Adrenal gland (tissue), 12 donors: Measurements from ENCODE around the gene LDB3. TPM values are rescaled to one million over a fixed set of nuclear protein-coding genes. Genes with fewer than 3 reads are reported as not detected.
A peak's percentile ranks its signal among the peaks of the same experiment; 100 is the strongest.

ENCODE experiments used
- DNase-seq, 7 donors: peaks; one replicate each; pipeline ENCODE4 v3.0.0-alpha.2; 2019 to 2020
- H3K27ac ChIP-seq, 5 donors: fragments of 200-600 bp; sonication (generic) in 4 of 5; 1 replicate in 3 of 5; 2 replicates in 2 of 5; pipeline versions ENCODE4 v1.5.1 to v1.8.0; 2016 to 2020; ENCODE audit warnings: mild to moderate bottlenecking in 1 of 5
- H3K27me3 ChIP-seq: fragments of 200-600 bp; 2 replicates; pipeline ENCODE4 v1.8.0; 2021
- H3K36me3 ChIP-seq, 2 donors: fragments of 200-600 bp; replicated peaks in 1 of 2; 1 replicate in 1 of 2; 2 replicates in 1 of 2; pipeline versions ENCODE4 v1.5.1 to v1.8.0; 2018 to 2022
- H3K4me1 ChIP-seq, 2 donors: fragments of 200-600 bp; replicated peaks in 1 of 2; 1 replicate in 1 of 2; 2 replicates in 1 of 2; pipeline versions ENCODE4 v1.5.1 to v1.8.0; 2018 to 2021
- H3K4me3 ChIP-seq, 4 donors: fragments of 200-600 bp; sonication (generic) in 3 of 4; one replicate each; pipeline ENCODE4 v1.5.1; 2016 to 2018
- H3K9me3 ChIP-seq, 3 donors: fragments of 200-600 bp; sonication (generic) in 1 of 3; replicated peaks in 1 of 3; 1 replicate in 2 of 3; 2 replicates in 1 of 3; pipeline versions ENCODE4 v1.5.1 to v1.8.0; 2016 to 2021
- POLR2A ChIP-seq, 2 donors: fragments of 450-650 bp; IDR thresholded peaks; one replicate each; pipeline ENCODE4 v1.6.1; 2017; ENCODE audit warnings: antibody characterized with exemption in 2 of 2, mild to moderate bottlenecking in 2 of 2, moderate library complexity in 1 of 2
- WGBS, 4 donors: extraction: QIAGEN DNeasy Blood & Tissue Kit in 2 of 4; methylation state at CpG; one replicate each; pipeline versions ENCODE4 v1.1.5 to v1.1.7; 2013 to 2017; 5-methylcytosine and 5-hydroxymethylcytosine counted together
- intact Hi-C, 2 donors: fragments of 100-400 bp; cut with DNase I; formaldehyde crosslinking; loops; one replicate each; pipeline versions ENCODE4 v1.14.1 to v1.15.0; 2022 to 2023
- polyA plus RNA-seq, 3 donors: library from polyadenylated mRNA; stranded (reverse); fragments of 200-250 nt in 2 of 3; fragments of 350-450 nt in 1 of 3; fragmentation: Illumina TruSeq in 1 of 3; extraction: RNeasy Lipid Tissue Mini Kit (QIAGEN cat#74804) in 1 of 3; gene quantifications; one replicate each; pipeline ENCODE4 v1.2.3, GENCODE V29; 2013 to 2014
- total RNA-seq, 9 donors: library from RNA; depleted of rRNA in 4 of 9; stranded (reverse); fragments of >200 nt in 4 of 9; fragments of 120-200 nt in 1 of 9; fragmentation: NEBNext Ultra II Directional in 1 of 9; extraction: Animal tissue kit (Norgen Biotek cat#: 25700) in 1 of 9; gene quantifications; one replicate each; pipeline versions ENCODE4 v1.1.0 to v1.2.4, GENCODE V29; 2013 to 2023
- TF ChIP-seq, protein P1 (sequence below), 6 experiments: fragments of 450-650 bp in 4 of 6; fragments of 200-600 bp in 2 of 6; sonication (generic) in 1 of 6; IDR thresholded peaks; 1 replicate in 5 of 6; 2 replicates in 1 of 6; pipeline versions ENCODE4 v1.5.1 to v1.8.0; 2016 to 2021; ENCODE audit warnings: antibody characterized with exemption in 6 of 6, mild to moderate bottlenecking in 2 of 6, moderate library complexity in 1 of 6
- donor health status: healthy with polysubstance abuse.
- donor health status: Bipolar disorder and iron deficiency.
- donor health status: DM: yes; HTN: yes; CAD: no.
- donor health status: DM: no; HTN: no; CAD: no.
- donor health status: DM: no; HTN: no; CAD: no.
- donor health status: DM: yes; HTN: yes; CAD: no.

The LDB3 gene
- total and polyA plus RNA-seq, 12 donors = 0.14 to 2.7 (median 0.36) TPM

DNA sequence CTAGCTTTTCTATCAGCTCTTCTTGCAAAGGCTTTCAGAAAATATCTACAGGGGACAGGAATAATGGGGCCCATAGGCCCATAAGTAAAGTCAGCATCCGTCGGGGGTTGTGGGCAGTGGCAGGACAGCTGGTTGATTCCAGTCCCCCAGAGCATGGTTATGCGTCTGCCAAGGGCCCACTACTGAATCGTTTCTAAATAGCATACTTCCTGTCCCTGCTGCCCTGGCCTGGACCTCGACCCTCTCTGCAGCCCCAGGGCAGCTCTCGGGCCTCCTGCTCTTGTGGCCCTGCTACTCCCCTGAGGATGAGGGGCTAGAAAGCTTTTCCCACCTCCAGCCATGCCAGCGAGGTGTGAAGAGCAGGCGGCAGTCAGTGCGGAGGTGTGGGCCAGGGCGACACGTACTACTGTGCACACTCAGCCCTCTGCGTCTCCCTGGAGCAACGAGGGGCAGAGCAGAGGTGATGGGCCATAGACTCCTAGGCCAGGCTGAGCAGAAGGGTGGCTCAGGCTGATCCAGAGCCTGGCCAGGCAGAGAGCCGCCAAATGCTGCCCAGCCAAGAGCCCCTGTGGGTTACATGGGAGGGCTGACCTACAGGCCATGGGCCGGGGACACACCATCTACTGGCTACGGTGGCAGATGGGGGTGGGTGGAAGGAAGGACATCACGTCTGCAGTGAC is 18.7 kb upstream of the LDB3 start:
- H3K27ac ChIP-seq = no peak overlapping the region
- H3K27me3 ChIP-seq = no peaks in the 10 kb centered on the region
- TF ChIP-seq POLR2A (IDR thresholded peaks at IDR 0.05) = no peak
- no peaks in the 10 kb centered on the region for H3K9me3 ChIP-seq
- DNase-seq = peak in 1 of 7 donors; percentile 20
- intact Hi-C loops = no loop called here
- peaks cover 8 to 23% of the 10 kb centered on the region in 2 donors for H3K4me1 ChIP-seq
- no peak overlapping the region for H3K4me3 ChIP-seq
- no peaks in the 10 kb centered on the region for H3K36me3 ChIP-seq
- 70 to 85% (median 85%) methylated on average over 6 to 17 of the region's 17 CpGs; no CpG with 5 or more reads in 1 of the 4 donors for WGBS, 4 donors

DNA sequence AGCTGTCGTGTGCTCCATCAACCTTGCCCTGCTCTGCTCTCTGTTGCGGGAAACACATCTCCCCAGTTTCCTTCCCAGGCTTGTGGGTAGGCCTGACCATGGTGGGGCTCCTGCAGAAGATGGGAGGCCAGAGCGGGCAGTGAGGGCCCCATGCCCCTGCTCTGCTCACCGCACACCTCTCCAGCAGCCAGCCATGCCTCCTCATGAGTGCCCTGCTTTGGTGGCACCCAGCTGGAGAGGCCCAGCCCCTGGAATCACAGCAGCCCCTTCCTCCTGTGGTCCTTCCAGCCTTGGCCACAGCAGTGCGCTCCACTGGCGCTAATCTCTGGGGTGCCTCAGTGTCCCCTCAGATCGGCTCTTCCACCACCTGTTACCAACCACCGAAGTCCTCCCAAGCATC is 18.2 kb upstream of the LDB3 start:
- Histone ChIP-seq H3K36me3 (no peaks in the 10 kb centered on the region), H3K9me3 (no peaks in the 10 kb centered on the region), H3K27ac (no peak overlapping the region), H3K4me1 (peaks cover 8 to 23% of the 10 kb centered on the region in 2 donors), H3K4me3 (no peak overlapping the region), H3K27me3 (no peaks in the 10 kb centered on the region)
- peak in 1 of 7 donors; percentile 39 for DNase-seq
- intact Hi-C loops = no loop called here
- TF ChIP-seq, protein P1, sequence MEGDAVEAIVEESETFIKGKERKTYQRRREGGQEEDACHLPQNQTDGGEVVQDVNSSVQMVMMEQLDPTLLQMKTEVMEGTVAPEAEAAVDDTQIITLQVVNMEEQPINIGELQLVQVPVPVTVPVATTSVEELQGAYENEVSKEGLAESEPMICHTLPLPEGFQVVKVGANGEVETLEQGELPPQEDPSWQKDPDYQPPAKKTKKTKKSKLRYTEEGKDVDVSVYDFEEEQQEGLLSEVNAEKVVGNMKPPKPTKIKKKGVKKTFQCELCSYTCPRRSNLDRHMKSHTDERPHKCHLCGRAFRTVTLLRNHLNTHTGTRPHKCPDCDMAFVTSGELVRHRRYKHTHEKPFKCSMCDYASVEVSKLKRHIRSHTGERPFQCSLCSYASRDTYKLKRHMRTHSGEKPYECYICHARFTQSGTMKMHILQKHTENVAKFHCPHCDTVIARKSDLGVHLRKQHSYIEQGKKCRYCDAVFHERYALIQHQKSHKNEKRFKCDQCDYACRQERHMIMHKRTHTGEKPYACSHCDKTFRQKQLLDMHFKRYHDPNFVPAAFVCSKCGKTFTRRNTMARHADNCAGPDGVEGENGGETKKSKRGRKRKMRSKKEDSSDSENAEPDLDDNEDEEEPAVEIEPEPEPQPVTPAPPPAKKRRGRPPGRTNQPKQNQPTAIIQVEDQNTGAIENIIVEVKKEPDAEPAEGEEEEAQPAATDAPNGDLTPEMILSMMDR (IDR thresholded peaks at IDR 0.05) = no peak
- no peak for TF ChIP-seq POLR2A (IDR thresholded peaks at IDR 0.05)
- 86 to 97% (median 92%) methylated on average over 4 to 8 of the region's 8 CpGs for WGBS, 4 donors

DNA sequence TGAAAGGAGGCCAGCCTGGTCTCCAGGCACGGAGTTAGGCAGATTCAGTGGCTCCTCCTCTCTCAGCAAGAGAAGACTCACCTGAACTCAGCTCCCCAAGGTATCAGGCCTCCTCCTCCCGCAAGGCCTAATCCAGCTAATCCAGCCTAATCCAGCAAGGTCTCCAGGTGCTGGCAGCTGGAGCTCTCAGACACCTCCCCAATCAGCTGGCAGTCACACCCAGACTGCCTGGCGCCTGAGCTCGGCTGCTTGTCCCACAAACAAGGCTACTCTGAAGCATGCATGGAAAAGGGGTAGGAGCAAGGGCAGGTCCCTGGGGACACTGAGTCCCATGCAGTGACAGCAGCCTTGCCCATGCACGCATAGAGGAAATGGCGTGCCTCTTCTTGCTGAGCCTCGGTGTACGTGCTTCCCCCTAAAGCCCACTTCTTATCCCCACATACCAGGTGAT is 17.3 kb upstream of the LDB3 start:
- peak in 1 of 7 donors; percentile 11 for DNase-seq
- no peaks in the 10 kb centered on the region for H3K36me3 ChIP-seq
- 84 to 94% (median 85%) methylated on average over 6 to 8 of the region's 8 CpGs for WGBS, 4 donors
- H3K27me3 ChIP-seq = no peaks in the 10 kb centered on the region
- TF ChIP-seq, protein P1 (IDR thresholded peaks at IDR 0.05) = no peak
- no peak for TF ChIP-seq POLR2A (IDR thresholded peaks at IDR 0.05)
- no peaks in the 10 kb centered on the region for H3K9me3 ChIP-seq
- intact Hi-C loops = no loop called here
- H3K4me1 ChIP-seq = peaks cover 8 to 23% of the 10 kb centered on the region in 2 donors
- no peak overlapping the region for H3K27ac ChIP-seq
- H3K4me3 ChIP-seq = no peak overlapping the region

DNA sequence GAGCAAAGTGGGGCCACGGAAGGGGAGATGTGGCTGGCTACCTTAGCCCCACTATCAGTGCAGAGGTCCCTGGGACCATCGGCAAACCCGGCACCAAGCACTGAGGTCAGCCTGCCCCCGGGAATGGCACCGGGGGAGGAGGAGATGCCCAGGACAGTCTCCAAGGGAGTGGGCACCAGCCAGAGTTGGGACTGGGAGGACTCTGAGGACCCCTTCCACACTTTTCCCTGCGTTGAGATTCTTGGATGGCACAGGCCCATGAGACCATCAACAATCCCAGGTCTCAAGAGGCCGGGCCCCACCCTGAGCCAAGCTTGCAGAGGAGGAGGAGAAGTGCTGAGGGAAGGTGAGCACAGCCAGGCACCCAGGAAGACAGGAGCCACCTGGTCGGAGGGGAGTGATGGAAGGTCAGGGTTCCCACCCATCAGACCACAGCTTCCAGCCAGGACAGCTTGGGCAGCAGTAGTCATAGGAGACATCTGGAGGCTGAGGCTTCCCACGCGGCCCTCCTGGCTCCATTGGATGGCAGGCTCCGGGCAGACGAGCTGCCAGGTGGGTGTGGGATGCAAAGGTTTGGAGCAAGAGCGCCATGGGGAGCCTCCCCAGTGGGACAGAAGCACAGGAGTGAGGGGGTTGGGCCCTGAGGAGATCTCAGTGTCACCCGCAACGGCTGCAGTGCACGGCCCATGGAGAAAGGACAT is 16.5 kb upstream of the LDB3 start:
- Histone ChIP-seq H3K4me3 (no peak overlapping the region), H3K36me3 (no peaks in the 10 kb centered on the region), H3K4me1 (peaks cover 8 to 23% of the 10 kb centered on the region in 2 donors), H3K9me3 (no peaks in the 10 kb centered on the region), H3K27ac (no peak overlapping the region), H3K27me3 (no peaks in the 10 kb centered on the region)
- peak in 2 of 7 donors; percentile 9 to 19 for DNase-seq
- TF ChIP-seq, protein P1 (IDR thresholded peaks at IDR 0.05) = no peak
- TF ChIP-seq POLR2A (IDR thresholded peaks at IDR 0.05) = no peak
- 82 to 88% (median 88%) methylated on average over 13 to 16 of the region's 16 CpGs for WGBS, 4 donors
- intact Hi-C loops = no loop called here
